Measurements from ENCODE around the gene NSF.

The NSF gene

GRCh38 chr17:46719891-46720290 is 129.4 kb downstream of the NSF start:
- Histone ChIP-seq H3K4ac (ENCODE audit: low read depth in 1 of 2, low read length in 2 of 2) (no peak overlapping the region), H3K18ac (ENCODE audit: low read depth in 1 of 2, low read length in 2 of 2) (no peak overlapping the region), H3K27me3 (ENCODE audit: control insufficient read depth in 1 of 2, insufficient read depth in 1 of 2, low read length in 2 of 2) (no peaks in the 10 kb centered on the region), H3K4me2 (ENCODE audit: low read length, poor library complexity, severe bottlenecking) (no peak overlapping the region), H2BK12ac (ENCODE audit: low read length in 2 of 2) (no peak overlapping the region), H4K91ac (ENCODE audit: low read length) (no peak overlapping the region), H3K9ac (ENCODE audit: low read length) (no peak overlapping the region), H3K4me3 (ENCODE audit: insufficient read depth in 1 of 2, low read depth in 1 of 2, low read length in 2 of 2) (no peak overlapping the region), H3K79me1 (replicated peaks; ENCODE audit: low read length, poor library complexity, severe bottlenecking) (no peaks in the 10 kb centered on the region), H3K9me3 (ENCODE audit: control insufficient read depth, low read length) (no peaks in the 10 kb centered on the region), H3K27ac (ENCODE audit: low read length, poor library complexity, severe bottlenecking) (no peak overlapping the region), H3K14ac (ENCODE audit: low read length in 2 of 2) (no peak overlapping the region), H3K36me3 (ENCODE audit: control insufficient read depth in 1 of 2, insufficient read depth in 2 of 2, low read depth in 1 of 2, low read length in 2 of 2) (peaks cover 12 to 41% of the 10 kb centered on the region in 2 experiments), H2BK120ac (ENCODE audit: low read depth, low read length) (no peak overlapping the region), H2BK15ac (ENCODE audit: low read depth, poor library complexity, severe bottlenecking) (no peak overlapping the region), H2BK5ac (ENCODE audit: low read depth, low read length, poor library complexity, severe bottlenecking) (no peak overlapping the region), H4K8ac (ENCODE audit: low read length) (no peak overlapping the region), H2AFZ (ENCODE audit: low read depth, low read length) (no peak overlapping the region), H3K23ac (ENCODE audit: low read length in 2 of 2) (no peak overlapping the region), H3K4me1 (ENCODE audit: control insufficient read depth, insufficient read depth, low read depth, low read length) (peaks cover 1% of the 10 kb centered on the region), H2AK5ac (ENCODE audit: low read length, severe bottlenecking) (no peak overlapping the region)
- WGBS, result 90% methylated on average over 3 of the region's 3 CpGs
- no peak for DNase-seq

- Histone ChIP-seq H3K27me3 (ENCODE audit: control insufficient read depth in 1 of 2, insufficient read depth in 1 of 2, low read length in 2 of 2) (no peaks in the 10 kb centered on the region), H3K9me3 (ENCODE audit: control insufficient read depth, low read length) (no peaks in the 10 kb centered on the region), H3K4me2 (ENCODE audit: low read length, poor library complexity, severe bottlenecking) (no peak overlapping the region), H2BK12ac (ENCODE audit: low read length in 2 of 2) (no peak overlapping the region), H2AFZ (ENCODE audit: low read depth, low read length) (no peak overlapping the region), H2BK5ac (ENCODE audit: low read depth, low read length, poor library complexity, severe bottlenecking) (no peak overlapping the region), H4K8ac (ENCODE audit: low read length) (no peak overlapping the region), H3K4me3 (ENCODE audit: insufficient read depth in 1 of 2, low read depth in 1 of 2, low read length in 2 of 2) (no peak overlapping the region), H3K9ac (ENCODE audit: low read length) (no peak overlapping the region), H4K91ac (ENCODE audit: low read length) (no peak overlapping the region), H3K18ac (ENCODE audit: low read depth in 1 of 2, low read length in 2 of 2) (no peak overlapping the region), H3K4me1 (ENCODE audit: control insufficient read depth, insufficient read depth, low read depth, low read length) (peaks cover 1% of the 10 kb centered on the region), H3K79me1 (replicated peaks; ENCODE audit: low read length, poor library complexity, severe bottlenecking) (no peaks in the 10 kb centered on the region), H3K23ac (ENCODE audit: low read length in 2 of 2) (no peak overlapping the region), H2AK5ac (ENCODE audit: low read length, severe bottlenecking) (no peak overlapping the region), H3K27ac (ENCODE audit: low read length, poor library complexity, severe bottlenecking) (no peak overlapping the region), H3K14ac (ENCODE audit: low read length in 2 of 2) (no peak overlapping the region), H2BK120ac (ENCODE audit: low read depth, low read length) (no peak overlapping the region), H3K36me3 (ENCODE audit: control insufficient read depth in 1 of 2, insufficient read depth in 2 of 2, low read depth in 1 of 2, low read length in 2 of 2) (peaks cover 12 to 36% of the 10 kb centered on the region in 2 experiments), H2BK15ac (ENCODE audit: low read depth, poor library complexity, severe bottlenecking) (no peak overlapping the region), H3K4ac (ENCODE audit: low read depth in 1 of 2, low read length in 2 of 2) (no peak overlapping the region)
- WGBS, result 81% methylated on average over 4 of the region's 5 CpGs
- no peak for DNase-seq
Measured at GRCh38 chr17:46720408-46720807, 129.9 kb downstream of the NSF start.

GRCh38 chr17:46722662-46723285 is 132.3 kb downstream of the NSF start:
- no peak overlapping the region for H2BK12ac ChIP-seq (ENCODE audit: low read length in 2 of 2)
- 82% methylated on average over 7 of the region's 7 CpGs for WGBS
- no peak overlapping the region for H3K4me3 ChIP-seq (ENCODE audit: insufficient read depth in 1 of 2, low read depth in 1 of 2, low read length in 2 of 2)
- no peak overlapping the region for H3K4ac ChIP-seq (ENCODE audit: low read depth in 1 of 2, low read length in 2 of 2)
- H2BK15ac ChIP-seq (ENCODE audit: low read depth, poor library complexity, severe bottlenecking), result no peak overlapping the region
- no peak overlapping the region for H3K18ac ChIP-seq (ENCODE audit: low read depth in 1 of 2, low read length in 2 of 2)
- peak overlapping the region; percentile 34 for H3K27ac ChIP-seq (ENCODE audit: low read length, poor library complexity, severe bottlenecking)
- no peak overlapping the region for H3K4me2 ChIP-seq (ENCODE audit: low read length, poor library complexity, severe bottlenecking)
- H4K91ac ChIP-seq (ENCODE audit: low read length), result no peak overlapping the region
- no peaks in the 10 kb centered on the region for H3K9me3 ChIP-seq (ENCODE audit: control insufficient read depth, low read length)
- peaks cover 8 to 40% of the 10 kb centered on the region in 2 experiments for H3K36me3 ChIP-seq (ENCODE audit: control insufficient read depth in 1 of 2, insufficient read depth in 2 of 2, low read depth in 1 of 2, low read length in 2 of 2)
- no peak overlapping the region for H3K9ac ChIP-seq (ENCODE audit: low read length)
- H3K23ac ChIP-seq (ENCODE audit: low read length in 2 of 2), result no peak overlapping the region
- no peak for DNase-seq
- no peak overlapping the region for H2BK5ac ChIP-seq (ENCODE audit: low read depth, low read length, poor library complexity, severe bottlenecking)
- H4K8ac ChIP-seq (ENCODE audit: low read length), result no peak overlapping the region
- H3K14ac ChIP-seq (ENCODE audit: low read length in 2 of 2), result no peak overlapping the region
- peaks cover 3% of the 10 kb centered on the region for H3K4me1 ChIP-seq (ENCODE audit: control insufficient read depth, insufficient read depth, low read depth, low read length)
- H3K27me3 ChIP-seq (ENCODE audit: control insufficient read depth in 1 of 2, insufficient read depth in 1 of 2, low read length in 2 of 2), result no peaks in the 10 kb centered on the region
- H2AFZ ChIP-seq (ENCODE audit: low read depth, low read length), result no peak overlapping the region
- no peak overlapping the region for H2BK120ac ChIP-seq (ENCODE audit: low read depth, low read length)
- H2AK5ac ChIP-seq (ENCODE audit: low read length, severe bottlenecking), result no peak overlapping the region
- H3K79me1 ChIP-seq (replicated peaks; ENCODE audit: low read length, poor library complexity, severe bottlenecking), result no peaks in the 10 kb centered on the region

GRCh38 chr17:46726206-46726605 is 135.7 kb downstream of the NSF start:
- Histone ChIP-seq H3K4me1 (ENCODE audit: control insufficient read depth, insufficient read depth, low read depth, low read length) (peaks cover 5% of the 10 kb centered on the region), H2BK5ac (ENCODE audit: low read depth, low read length, poor library complexity, severe bottlenecking) (no peak overlapping the region), H3K4me2 (ENCODE audit: low read length, poor library complexity, severe bottlenecking) (no peak overlapping the region), H3K23ac (ENCODE audit: low read length in 2 of 2) (no peak overlapping the region), H4K91ac (ENCODE audit: low read length) (no peak overlapping the region), H3K18ac (ENCODE audit: low read depth in 1 of 2, low read length in 2 of 2) (no peak overlapping the region), H3K4me3 (ENCODE audit: insufficient read depth in 1 of 2, low read depth in 1 of 2, low read length in 2 of 2) (no peak overlapping the region), H3K36me3 (ENCODE audit: control insufficient read depth in 1 of 2, insufficient read depth in 2 of 2, low read depth in 1 of 2, low read length in 2 of 2) (peaks cover 0 to 60% of the 10 kb centered on the region in 2 experiments), H3K4ac (ENCODE audit: low read depth in 1 of 2, low read length in 2 of 2) (no peak overlapping the region), H2BK120ac (ENCODE audit: low read depth, low read length) (no peak overlapping the region), H3K27me3 (ENCODE audit: control insufficient read depth in 1 of 2, insufficient read depth in 1 of 2, low read length in 2 of 2) (no peaks in the 10 kb centered on the region), H3K14ac (ENCODE audit: low read length in 2 of 2) (no peak overlapping the region), H2BK15ac (ENCODE audit: low read depth, poor library complexity, severe bottlenecking) (no peak overlapping the region), H4K8ac (ENCODE audit: low read length) (no peak overlapping the region), H2AFZ (ENCODE audit: low read depth, low read length) (no peak overlapping the region), H2BK12ac (ENCODE audit: low read length in 2 of 2) (no peak overlapping the region), H3K9me3 (ENCODE audit: control insufficient read depth, low read length) (no peaks in the 10 kb centered on the region), H3K9ac (ENCODE audit: low read length) (no peak overlapping the region), H3K79me1 (replicated peaks; ENCODE audit: low read length, poor library complexity, severe bottlenecking) (no peaks in the 10 kb centered on the region), H3K27ac (ENCODE audit: low read length, poor library complexity, severe bottlenecking) (peak overlapping the region; percentile 42), H2AK5ac (ENCODE audit: low read length, severe bottlenecking) (peak overlapping the region; percentile 13)
- peak; percentile 57 for DNase-seq
- WGBS, result 32% methylated on average over 3 of the region's 3 CpGs

Measured in mesenchymal stem cell (in vitro differentiated cells and primary cell).